ENCODE measurements around the gene TSNAXIP1.

DNA sequence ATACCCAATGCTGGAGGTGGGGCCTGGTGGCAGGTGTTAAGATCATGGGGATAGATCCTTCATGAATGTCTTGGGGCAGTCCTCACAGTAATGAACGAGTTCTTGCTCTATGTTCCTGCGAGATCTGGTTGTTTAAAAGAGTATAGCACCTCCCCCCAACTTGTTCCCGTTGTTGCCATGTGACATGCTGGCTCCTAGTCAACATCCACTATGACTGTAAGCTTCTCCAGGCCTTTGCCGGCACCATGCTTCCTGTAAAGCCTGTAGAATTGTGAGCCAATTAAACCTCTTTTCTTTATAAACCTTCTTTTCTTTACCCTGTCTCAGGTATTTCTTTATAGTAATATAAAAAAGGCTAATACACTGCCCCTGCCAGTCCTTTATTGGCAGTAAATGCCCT is 33.6 kb upstream of the TSNAXIP1 start:
- TF ChIP-seq, protein P1, sequence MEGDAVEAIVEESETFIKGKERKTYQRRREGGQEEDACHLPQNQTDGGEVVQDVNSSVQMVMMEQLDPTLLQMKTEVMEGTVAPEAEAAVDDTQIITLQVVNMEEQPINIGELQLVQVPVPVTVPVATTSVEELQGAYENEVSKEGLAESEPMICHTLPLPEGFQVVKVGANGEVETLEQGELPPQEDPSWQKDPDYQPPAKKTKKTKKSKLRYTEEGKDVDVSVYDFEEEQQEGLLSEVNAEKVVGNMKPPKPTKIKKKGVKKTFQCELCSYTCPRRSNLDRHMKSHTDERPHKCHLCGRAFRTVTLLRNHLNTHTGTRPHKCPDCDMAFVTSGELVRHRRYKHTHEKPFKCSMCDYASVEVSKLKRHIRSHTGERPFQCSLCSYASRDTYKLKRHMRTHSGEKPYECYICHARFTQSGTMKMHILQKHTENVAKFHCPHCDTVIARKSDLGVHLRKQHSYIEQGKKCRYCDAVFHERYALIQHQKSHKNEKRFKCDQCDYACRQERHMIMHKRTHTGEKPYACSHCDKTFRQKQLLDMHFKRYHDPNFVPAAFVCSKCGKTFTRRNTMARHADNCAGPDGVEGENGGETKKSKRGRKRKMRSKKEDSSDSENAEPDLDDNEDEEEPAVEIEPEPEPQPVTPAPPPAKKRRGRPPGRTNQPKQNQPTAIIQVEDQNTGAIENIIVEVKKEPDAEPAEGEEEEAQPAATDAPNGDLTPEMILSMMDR (IDR thresholded peaks at IDR 0.05) = no peak
- no peak for TF ChIP-seq POLR2A (IDR thresholded peaks at IDR 0.05)

Data from Peyer's patch (tissue), 4 donors.